ENCODE measurements around the gene CLMN.

DNA sequence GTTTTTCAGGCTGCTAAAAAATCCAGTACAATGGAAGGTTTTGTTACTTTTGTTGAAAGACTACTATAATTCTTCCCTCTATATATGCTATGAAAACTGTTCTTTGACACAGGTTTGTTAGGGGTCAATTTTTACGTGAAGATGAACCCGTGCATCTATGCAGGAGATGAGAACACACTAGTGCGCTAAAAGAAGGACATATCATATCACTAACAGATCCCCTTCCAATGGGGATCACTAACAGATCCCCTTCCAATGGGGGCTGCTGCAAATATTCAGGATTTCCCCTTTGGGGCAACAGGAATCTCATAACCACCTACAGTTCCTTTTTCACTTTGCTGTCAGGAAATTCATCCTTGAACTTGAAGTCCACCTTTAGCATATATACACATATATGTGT is 75.1 kb downstream of the CLMN start:
- TF ChIP-seq, protein P1, sequence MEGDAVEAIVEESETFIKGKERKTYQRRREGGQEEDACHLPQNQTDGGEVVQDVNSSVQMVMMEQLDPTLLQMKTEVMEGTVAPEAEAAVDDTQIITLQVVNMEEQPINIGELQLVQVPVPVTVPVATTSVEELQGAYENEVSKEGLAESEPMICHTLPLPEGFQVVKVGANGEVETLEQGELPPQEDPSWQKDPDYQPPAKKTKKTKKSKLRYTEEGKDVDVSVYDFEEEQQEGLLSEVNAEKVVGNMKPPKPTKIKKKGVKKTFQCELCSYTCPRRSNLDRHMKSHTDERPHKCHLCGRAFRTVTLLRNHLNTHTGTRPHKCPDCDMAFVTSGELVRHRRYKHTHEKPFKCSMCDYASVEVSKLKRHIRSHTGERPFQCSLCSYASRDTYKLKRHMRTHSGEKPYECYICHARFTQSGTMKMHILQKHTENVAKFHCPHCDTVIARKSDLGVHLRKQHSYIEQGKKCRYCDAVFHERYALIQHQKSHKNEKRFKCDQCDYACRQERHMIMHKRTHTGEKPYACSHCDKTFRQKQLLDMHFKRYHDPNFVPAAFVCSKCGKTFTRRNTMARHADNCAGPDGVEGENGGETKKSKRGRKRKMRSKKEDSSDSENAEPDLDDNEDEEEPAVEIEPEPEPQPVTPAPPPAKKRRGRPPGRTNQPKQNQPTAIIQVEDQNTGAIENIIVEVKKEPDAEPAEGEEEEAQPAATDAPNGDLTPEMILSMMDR (IDR thresholded peaks at IDR 0.05; ENCODE audit: poor library complexity): no peak
- no peak for TF ChIP-seq EZH2 (IDR thresholded peaks at IDR 0.05; ENCODE audit: borderline replicate concordance)
